Gastroesophageal sphincter (tissue), 3 donors: ENCODE measurements around the gene SYTL5.

Experiments used
- POLR2AphosphoS5 ChIP-seq: sonication (generic); formaldehyde crosslinking; IDR thresholded peaks from one replicate; pipeline ENCODE4 v1.6.1; 2017; ENCODE audit warnings: antibody characterized with exemption
- TF ChIP-seq, protein P1 (sequence below), 4 experiments: fragments of 200-600 bp in 2 of 4; fragments of 450-650 bp in 2 of 4; sonication (generic) in 1 of 4; IDR thresholded peaks; one replicate each; pipeline ENCODE4 v1.5.1; 2017 to 2019; ENCODE audit warnings: antibody characterized with exemption in 4 of 4, mild to moderate bottlenecking in 2 of 4, moderate library complexity in 2 of 4

DNA sequence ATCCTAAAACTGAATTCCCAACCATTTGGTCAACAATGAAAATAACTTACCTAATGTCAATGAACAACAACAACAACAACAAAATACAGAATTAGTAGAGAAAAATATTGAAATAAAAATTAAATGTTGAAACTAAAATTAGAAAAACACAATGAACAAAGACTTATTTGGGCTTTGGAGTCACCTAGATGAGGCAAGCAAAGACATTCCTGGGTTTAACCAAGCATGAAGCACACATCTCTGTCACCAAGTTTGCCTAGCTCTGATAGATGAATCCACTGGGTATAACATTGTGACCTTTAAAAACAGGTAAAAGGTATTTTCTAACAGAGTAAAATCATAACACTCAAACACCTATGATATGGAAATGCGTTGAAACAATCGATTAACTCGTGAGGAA is 13.2 kb upstream of the SYTL5 start:
- TF ChIP-seq POLR2AphosphoS5, result no peak
- TF ChIP-seq, protein P1, sequence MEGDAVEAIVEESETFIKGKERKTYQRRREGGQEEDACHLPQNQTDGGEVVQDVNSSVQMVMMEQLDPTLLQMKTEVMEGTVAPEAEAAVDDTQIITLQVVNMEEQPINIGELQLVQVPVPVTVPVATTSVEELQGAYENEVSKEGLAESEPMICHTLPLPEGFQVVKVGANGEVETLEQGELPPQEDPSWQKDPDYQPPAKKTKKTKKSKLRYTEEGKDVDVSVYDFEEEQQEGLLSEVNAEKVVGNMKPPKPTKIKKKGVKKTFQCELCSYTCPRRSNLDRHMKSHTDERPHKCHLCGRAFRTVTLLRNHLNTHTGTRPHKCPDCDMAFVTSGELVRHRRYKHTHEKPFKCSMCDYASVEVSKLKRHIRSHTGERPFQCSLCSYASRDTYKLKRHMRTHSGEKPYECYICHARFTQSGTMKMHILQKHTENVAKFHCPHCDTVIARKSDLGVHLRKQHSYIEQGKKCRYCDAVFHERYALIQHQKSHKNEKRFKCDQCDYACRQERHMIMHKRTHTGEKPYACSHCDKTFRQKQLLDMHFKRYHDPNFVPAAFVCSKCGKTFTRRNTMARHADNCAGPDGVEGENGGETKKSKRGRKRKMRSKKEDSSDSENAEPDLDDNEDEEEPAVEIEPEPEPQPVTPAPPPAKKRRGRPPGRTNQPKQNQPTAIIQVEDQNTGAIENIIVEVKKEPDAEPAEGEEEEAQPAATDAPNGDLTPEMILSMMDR (IDR thresholded peaks at IDR 0.05), result no peak
